Type B pancreatic cell (in vitro differentiated cells): ENCODE measurements around the gene NRIP2. TPM values are rescaled to one million over a fixed set of nuclear protein-coding genes. Genes with fewer than 3 reads are reported as not detected.
"Not testable (repeated sequence)": the region's sequence is repeated elsewhere in the genome, so short reads cannot be mapped to it uniquely, and the experiment has no call there.

Experiments used
- DNase-seq: peaks from one replicate; pipeline ENCODE4 v3.0.0; 2021; ENCODE audit warnings: mixed read lengths; ENCODE audit not compliant: unreplicated experiment; ENCODE audit errors: extremely low spot score
- H3K27ac Mint-ChIP-seq: 2 replicates; pipeline ENCODE4 v1.8.0; 2021; ENCODE audit warnings: mild to moderate bottlenecking, mixed read lengths
- H3K27me3 Mint-ChIP-seq: 2 replicates; pipeline ENCODE4 v1.8.0; 2021; ENCODE audit warnings: mixed read lengths
- H3K36me3 Mint-ChIP-seq: 2 replicates; pipeline ENCODE4 v1.8.0; 2021; ENCODE audit warnings: mixed read lengths
- H3K4me1 Mint-ChIP-seq: one replicate; pipeline ENCODE4 v1.8.0; 2021; ENCODE audit warnings: mixed read lengths; ENCODE audit not compliant: unreplicated experiment
- H3K4me3 Mint-ChIP-seq: 2 replicates; pipeline ENCODE4 v1.8.0; 2021; ENCODE audit warnings: mild to moderate bottlenecking, mixed read lengths
- H3K9me3 Mint-ChIP-seq: 2 replicates; pipeline ENCODE4 v1.8.0; 2021; ENCODE audit warnings: mixed read lengths
- CTCF ChIP-seq: fragments of 200-600 bp; sonication (generic); conservative IDR thresholded peaks from 2 replicates; pipeline ENCODE4 v1.5.0; 2021; ENCODE audit warnings: antibody characterized with exemption, mild to moderate bottlenecking
- total RNA-seq: library from RNA; stranded (reverse); gene quantifications from 2 replicates; pipeline ENCODE4 v1.2.1, GENCODE V29; 2021; ENCODE audit warnings: low replicate concordance

The NRIP2 gene
- total RNA-seq, 1 donor from 2014 or later: 1.2 TPM

GRCh38 chr12:2876431-2877046 lies 41.7 kb upstream of the NRIP2 start:
- Mint-ChIP-seq H3K36me3 (peaks cover 24% of the 10 kb centered on the region), H3K27me3 (no peaks in the 10 kb centered on the region), H3K4me1 (peaks cover 13% of the 10 kb centered on the region), H3K27ac (peak overlapping the region; percentile 62), H3K4me3 (peak overlapping the region; percentile 82), H3K9me3 (no peaks in the 10 kb centered on the region)
- TF ChIP-seq CTCF: no peak
- DNase-seq: no peak

- DNase-seq, H3K27ac Mint-ChIP-seq, H3K27me3 Mint-ChIP-seq, H3K4me1 Mint-ChIP-seq, H3K4me3 Mint-ChIP-seq, H3K9me3 Mint-ChIP-seq: not testable (repeated sequence)
- H3K36me3 Mint-ChIP-seq: peaks cover 14% of the 10 kb centered on the region
Measured at GRCh38 chr12:2868986-2869632, 34.3 kb upstream of the NRIP2 start.

GRCh38 chr12:2864198-2864597 lies 29.4 kb upstream of the NRIP2 start:
- Mint-ChIP-seq H3K27me3 (no peaks in the 10 kb centered on the region), H3K4me3 (no peak overlapping the region), H3K9me3 (no peaks in the 10 kb centered on the region), H3K4me1 (no peaks in the 10 kb centered on the region), H3K27ac (no peak overlapping the region), H3K36me3 (peaks cover 35% of the 10 kb centered on the region)
- no peak for DNase-seq
- TF ChIP-seq CTCF: no peak

GRCh38 chr12:2863402-2863801 lies 28.6 kb upstream of the NRIP2 start:
- peaks cover 37% of the 10 kb centered on the region for H3K36me3 Mint-ChIP-seq
- not testable (repeated sequence) for H3K27ac Mint-ChIP-seq, H3K9me3 Mint-ChIP-seq, DNase-seq, H3K4me3 Mint-ChIP-seq, H3K4me1 Mint-ChIP-seq, H3K27me3 Mint-ChIP-seq

GRCh38 chr12:2862876-2863275 lies 28.0 kb upstream of the NRIP2 start:
- DNase-seq: no peak
- H3K36me3 Mint-ChIP-seq: peaks cover 34% of the 10 kb centered on the region
- no peak for TF ChIP-seq CTCF

GRCh38 chr12:2860170-2860569 lies 25.3 kb upstream of the NRIP2 start:
- no peaks in the 10 kb centered on the region for H3K9me3 Mint-ChIP-seq
- H3K4me3 Mint-ChIP-seq: no peak overlapping the region
- DNase-seq: no peak
- H3K27ac Mint-ChIP-seq: no peak overlapping the region
- TF ChIP-seq CTCF: no peak
- H3K27me3 Mint-ChIP-seq: no peaks in the 10 kb centered on the region
- peaks cover 10% of the 10 kb centered on the region for H3K4me1 Mint-ChIP-seq
- peaks cover 31% of the 10 kb centered on the region for H3K36me3 Mint-ChIP-seq

More at GRCh38 chr12:2862876-2863275, 28.0 kb upstream of the NRIP2 start:
- Mint-ChIP-seq H3K27me3 (no peaks in the 10 kb centered on the region), H3K9me3 (no peaks in the 10 kb centered on the region), H3K27ac (no peak overlapping the region), H3K4me1 (no peaks in the 10 kb centered on the region), H3K4me3 (no peak overlapping the region)
